ENCODE measurements around the gene LGALSL. TPM values are rescaled to one million over a fixed set of nuclear protein-coding genes. Genes with fewer than 3 reads are reported as not detected.

LGALSL gene
- total RNA-seq, 2 experiments from 2014 or later = 0.83 to 1.2 TPM

- peaks cover 14% of the 10 kb centered on the region for H3K4me1 Mint-ChIP-seq
Measured at GRCh38 chr2:64498438-64498837, 44.5 kb downstream of the LGALSL start.

GRCh38 chr2:64500549-64500948 lies 46.6 kb downstream of the LGALSL start:
- H3K9me3 Mint-ChIP-seq = no peaks in the 10 kb centered on the region
- no peak overlapping the region for H3K4me3 Mint-ChIP-seq
- peaks cover 15% of the 10 kb centered on the region for H3K27me3 Mint-ChIP-seq
- H3K4me1 Mint-ChIP-seq = peaks cover 14% of the 10 kb centered on the region
- H3K27ac Mint-ChIP-seq = no peak overlapping the region
- ChIA-PET CTCF (interaction anchor here (1.4 to 5.1 kb wide), 2 partner anchors 12 to 56 kb away, joined by 3 to 26 read pairs; no protein-coding TSS in a partner anchor), POLR2A (no interaction called here)
- H3K36me3 Mint-ChIP-seq (ENCODE audit: low read depth) = no peaks in the 10 kb centered on the region
- DNase-seq = no peak

More at GRCh38 chr2:64498438-64498837, 44.5 kb downstream of the LGALSL start:
- CTCF ChIA-PET = interaction anchor here (1.1 to 5.1 kb wide), 3 partner anchors 10 to 169 kb away, joined by 3 to 26 read pairs (median 9); no protein-coding TSS in a partner anchor
- Mint-ChIP-seq H3K9me3 (no peaks in the 10 kb centered on the region), H3K36me3 (ENCODE audit: low read depth) (no peaks in the 10 kb centered on the region), H3K27ac (no peak overlapping the region), H3K27me3 (peaks cover 20% of the 10 kb centered on the region), H3K4me3 (no peak overlapping the region)
- DNase-seq = no peak
- POLR2A ChIA-PET = no interaction called here

- Mint-ChIP-seq H3K9me3 (no peaks in the 10 kb centered on the region), H3K4me3 (no peak overlapping the region), H3K27me3 (peaks cover 13% of the 10 kb centered on the region), H3K27ac (no peak overlapping the region), H3K4me1 (peaks cover 14% of the 10 kb centered on the region), H3K36me3 (ENCODE audit: low read depth) (no peaks in the 10 kb centered on the region)
- no peak for DNase-seq
- CTCF ChIA-PET = interaction anchor here (0.7 to 4.0 kb wide), 3 partner anchors 14 to 21 kb away, joined by 3 to 15 read pairs (median 11); partner anchors contain the start of gene AFTPH
- POLR2A ChIA-PET = no interaction called here
Measured at GRCh38 chr2:64501946-64502345, 48.0 kb downstream of the LGALSL start.

- Mint-ChIP-seq H3K4me3 (no peak overlapping the region), H3K4me1 (peaks cover 14% of the 10 kb centered on the region), H3K9me3 (no peaks in the 10 kb centered on the region), H3K36me3 (ENCODE audit: low read depth) (no peaks in the 10 kb centered on the region), H3K27me3 (peaks cover 8% of the 10 kb centered on the region), H3K27ac (no peak overlapping the region)
- ChIA-PET CTCF (interaction anchor here (2.5 to 4.0 kb wide), 2 partner anchors 15 to 20 kb away, joined by 11 to 15 read pairs; partner anchors contain the start of gene AFTPH), POLR2A (interaction anchor here (0.6 kb wide), 1 partner anchor 604 kb away, joined by 3 read pairs; no protein-coding TSS in a partner anchor)
- no peak for DNase-seq
Measured at GRCh38 chr2:64502860-64503259, 48.9 kb downstream of the LGALSL start.

- ChIA-PET CTCF (interaction anchor here (0.5 to 4.0 kb wide), 5 partner anchors 10 to 75 kb away, joined by 3 to 15 read pairs (median 4); partner anchors contain the start of gene AFTPH), POLR2A (interaction anchor here (0.7 kb wide), 1 partner anchor 372 kb away, joined by 3 read pairs; no protein-coding TSS in a partner anchor)
- Mint-ChIP-seq H3K27ac (no peak overlapping the region), H3K4me1 (peaks cover 7% of the 10 kb centered on the region), H3K9me3 (no peaks in the 10 kb centered on the region), H3K4me3 (no peak overlapping the region), H3K27me3 (peaks cover 3% of the 10 kb centered on the region), H3K36me3 (ENCODE audit: low read depth) (no peaks in the 10 kb centered on the region)
- DNase-seq = no peak
Measured at GRCh38 chr2:64504774-64505720, 51.1 kb downstream of the LGALSL start.

GRCh38 chr2:64506686-64507085 lies 52.7 kb downstream of the LGALSL start:
- no peak overlapping the region for H3K4me3 Mint-ChIP-seq
- H3K4me1 Mint-ChIP-seq = no peaks in the 10 kb centered on the region
- no peaks in the 10 kb centered on the region for H3K36me3 Mint-ChIP-seq (ENCODE audit: low read depth)
- CTCF ChIA-PET = interaction anchor here (0.9 kb wide), 1 partner anchor 124 kb away, joined by 3 read pairs; no protein-coding TSS in a partner anchor
- H3K27ac Mint-ChIP-seq = no peak overlapping the region
- no peak for DNase-seq
- H3K27me3 Mint-ChIP-seq = peaks cover 3% of the 10 kb centered on the region
- H3K9me3 Mint-ChIP-seq = no peaks in the 10 kb centered on the region
- POLR2A ChIA-PET = no interaction called here

Other genes starting within 250 kb of the LGALSL start
- 10 to 100 TPM; 31.1 to 38.9 TPM for gene AFTPH, start 70.2 kb downstream of the LGALSL start, total RNA-seq
- gene SERTAD2, start 199.8 kb downstream of the LGALSL start, total RNA-seq = 10 to 100 TPM; 16.9 to 18.7 TPM